Lung (tissue), 12 donors: ENCODE results near the gene USP6. TPM values are rescaled to one million over a fixed set of nuclear protein-coding genes. Genes with fewer than 3 reads are reported as not detected.

Experiments used
- ATAC-seq: fragments of 200-7000 bp; cut with Tn5 transposase; one replicate; pipeline ENCODE4 v1.9.1; 2020; ENCODE audit warnings: moderate number of reproducible peaks; ENCODE audit not compliant: insufficient read depth, low FRiP score
- DNase-seq, 3 donors: peaks; one replicate each; pipeline ENCODE4 v3.0.0-alpha.2; 2013 to 2017
- H3K27ac ChIP-seq, 2 donors: one replicate each; pipeline ENCODE4 v1.5.1; 2013; ENCODE audit warnings: mild to moderate bottlenecking in 2 of 2, moderate library complexity in 2 of 2, control low read depth in 1 of 2, inconsistent platforms in 1 of 2, low read depth in 1 of 2, low read length in 1 of 2
- H3K27me3 ChIP-seq, 3 donors: one replicate each; pipeline ENCODE4 v1.5.1; 2013; ENCODE audit warnings: low read length in 2 of 3; ENCODE audit not compliant: control insufficient read depth in 3 of 3, insufficient read depth in 3 of 3
- H3K36me3 ChIP-seq, 4 donors: one replicate each; pipeline ENCODE4 v1.5.1; 2013; ENCODE audit warnings: low read length in 4 of 4, mild to moderate bottlenecking in 1 of 4, moderate library complexity in 1 of 4; ENCODE audit not compliant: control insufficient read depth in 4 of 4, insufficient read depth in 4 of 4
- H3K4me1 ChIP-seq, 5 donors: one replicate each; pipeline ENCODE4 v1.5.1; 2013; ENCODE audit warnings: low read length in 5 of 5, mild to moderate bottlenecking in 2 of 5, moderate library complexity in 1 of 5; ENCODE audit not compliant: control insufficient read depth in 5 of 5, insufficient read depth in 5 of 5
- H3K4me3 ChIP-seq: one replicate; pipeline ENCODE4 v1.5.1; 2013; ENCODE audit warnings: mild to moderate bottlenecking, control low read depth, moderate library complexity
- H3K9ac ChIP-seq, 2 donors: one replicate each; pipeline ENCODE4 v1.5.1; 2013; ENCODE audit warnings: low read length in 2 of 2, control low read depth in 1 of 2; ENCODE audit not compliant: insufficient read depth in 1 of 2
- H3K9me3 ChIP-seq, 4 donors: one replicate each; pipeline ENCODE4 v1.5.1; 2013; ENCODE audit warnings: low read length in 3 of 4, mild to moderate bottlenecking in 1 of 4, moderate library complexity in 1 of 4; ENCODE audit not compliant: control insufficient read depth in 4 of 4, insufficient read depth in 3 of 4
- WGBS, 2 donors: extraction: QIAGEN DNeasy Blood & Tissue Kit; methylation state at CpG; one replicate each; pipeline ENCODE4 v1.1.7; 2013; 5-methylcytosine and 5-hydroxymethylcytosine counted together
- polyA plus RNA-seq, 2 donors: library from polyadenylated mRNA; stranded (reverse); fragments of 200-250 nt; gene quantifications; one replicate each; pipeline ENCODE4 v1.2.1, GENCODE V29; 2013
- total RNA-seq, 2 donors: library from RNA; depleted of rRNA in 1 of 2; stranded (reverse); fragments of >200 nt in 1 of 2; gene quantifications; one replicate each; pipeline ENCODE4 v1.2.1, GENCODE V29; 2014 to 2021
- TF ChIP-seq, protein P1 (sequence below): IDR thresholded peaks from 2 replicates; pipeline ENCODE4 v1.5.1; 2012; ENCODE audit warnings: mild to moderate bottlenecking; ENCODE audit errors: control extremely low read depth, extremely low read depth
- donor health status: control.
- donor health status: control.
- donor health status: Bipolar disorder and iron deficiency.
- donor health status: healthy.
- donor health status: DM: yes; HTN: yes; CAD: no.

USP6 gene
- total and polyA plus RNA-seq, 4 donors, result 0.05 to 0.46 (median 0.21) TPM

DNA sequence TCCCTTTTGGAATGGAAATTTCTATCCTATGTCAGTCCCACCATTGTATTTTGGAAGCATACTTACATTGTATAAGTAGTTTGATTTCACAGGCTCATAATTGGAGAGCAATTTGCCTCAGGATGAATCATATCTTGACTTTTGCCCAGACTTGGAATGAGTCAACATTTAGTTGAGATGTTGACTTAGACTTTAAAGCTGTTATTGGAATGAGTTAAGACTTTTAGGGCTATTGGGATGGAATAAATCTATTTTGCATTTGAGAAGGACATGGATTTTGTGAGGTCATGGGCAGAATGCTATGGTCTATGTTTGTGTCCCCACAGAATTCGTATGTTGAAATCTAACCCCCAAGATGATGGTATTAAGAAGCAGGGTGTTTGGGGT, 88.1 kb downstream of the USP6 start:
- H3K9ac ChIP-seq, result no peak overlapping the region
- H3K36me3 ChIP-seq, result peaks cover 0 to 3% (median 0%) of the 10 kb centered on the region in 4 donors
- H3K27ac ChIP-seq, result no peak overlapping the region
- no peaks in the 10 kb centered on the region for H3K4me1 ChIP-seq
- WGBS, 2 donors, result 93 to 97% methylated on average over 1 of the region's 1 CpG
- TF ChIP-seq, protein P1, sequence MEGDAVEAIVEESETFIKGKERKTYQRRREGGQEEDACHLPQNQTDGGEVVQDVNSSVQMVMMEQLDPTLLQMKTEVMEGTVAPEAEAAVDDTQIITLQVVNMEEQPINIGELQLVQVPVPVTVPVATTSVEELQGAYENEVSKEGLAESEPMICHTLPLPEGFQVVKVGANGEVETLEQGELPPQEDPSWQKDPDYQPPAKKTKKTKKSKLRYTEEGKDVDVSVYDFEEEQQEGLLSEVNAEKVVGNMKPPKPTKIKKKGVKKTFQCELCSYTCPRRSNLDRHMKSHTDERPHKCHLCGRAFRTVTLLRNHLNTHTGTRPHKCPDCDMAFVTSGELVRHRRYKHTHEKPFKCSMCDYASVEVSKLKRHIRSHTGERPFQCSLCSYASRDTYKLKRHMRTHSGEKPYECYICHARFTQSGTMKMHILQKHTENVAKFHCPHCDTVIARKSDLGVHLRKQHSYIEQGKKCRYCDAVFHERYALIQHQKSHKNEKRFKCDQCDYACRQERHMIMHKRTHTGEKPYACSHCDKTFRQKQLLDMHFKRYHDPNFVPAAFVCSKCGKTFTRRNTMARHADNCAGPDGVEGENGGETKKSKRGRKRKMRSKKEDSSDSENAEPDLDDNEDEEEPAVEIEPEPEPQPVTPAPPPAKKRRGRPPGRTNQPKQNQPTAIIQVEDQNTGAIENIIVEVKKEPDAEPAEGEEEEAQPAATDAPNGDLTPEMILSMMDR, result no peak
- no peaks in the 10 kb centered on the region for H3K9me3 ChIP-seq
- H3K4me3 ChIP-seq, result no peak overlapping the region
- ATAC-seq (no peak), DNase-seq (no peak)
- no peaks in the 10 kb centered on the region for H3K27me3 ChIP-seq

DNA sequence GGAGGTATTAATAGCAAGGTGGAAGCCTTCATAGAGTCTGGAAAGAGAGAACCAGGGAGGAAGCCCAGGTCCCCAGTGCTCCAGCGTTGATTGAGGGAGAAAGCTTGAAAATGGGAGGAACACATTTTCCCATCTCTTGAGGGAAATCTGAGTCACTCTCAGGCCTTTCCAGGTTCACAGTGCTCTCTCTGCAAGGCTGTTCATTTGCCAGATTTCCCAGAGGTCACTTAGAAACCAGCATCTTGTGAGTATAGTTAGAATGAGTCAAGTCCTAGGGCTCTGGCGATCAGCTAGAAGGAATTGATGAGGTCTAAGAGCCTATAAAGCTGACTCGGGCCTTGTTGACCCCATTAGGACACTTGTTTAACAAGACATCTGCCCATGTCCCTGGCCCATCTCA, 93.6 kb downstream of the USP6 start:
- ATAC-seq, result no peak
- TF ChIP-seq, protein P1, result no peak
- no peaks in the 10 kb centered on the region for H3K9me3 ChIP-seq
- 94 to 97% methylated on average over 3 of the region's 3 CpGs for WGBS, 2 donors
- no peaks in the 10 kb centered on the region for H3K27me3 ChIP-seq
- no peaks in the 10 kb centered on the region for H3K4me1 ChIP-seq
- no peak overlapping the region for H3K27ac ChIP-seq
- no peak overlapping the region for H3K4me3 ChIP-seq
- no peak overlapping the region for H3K9ac ChIP-seq
- DNase-seq, result no peak
- H3K36me3 ChIP-seq, result peaks cover 0 to 14% (median 6%) of the 10 kb centered on the region in 4 donors

DNA sequence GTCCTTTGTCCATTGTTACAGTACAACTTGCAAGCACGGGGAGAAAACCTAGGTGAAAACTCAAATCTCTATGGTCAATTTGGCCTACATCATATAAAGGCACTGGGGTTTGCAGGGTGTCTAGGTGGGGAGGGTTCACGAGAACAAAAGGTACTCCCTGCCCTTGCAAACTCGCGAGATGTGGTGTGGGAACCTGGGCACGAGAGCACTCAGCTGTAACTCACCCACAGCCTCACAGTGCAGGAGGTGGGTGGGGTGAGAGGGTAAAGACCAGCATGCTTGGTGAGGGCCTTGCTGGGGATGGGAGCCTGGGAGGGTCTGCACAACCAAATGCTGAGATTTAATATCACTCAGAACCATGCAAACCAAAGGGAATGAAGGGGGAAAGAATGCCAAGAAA, 94.3 kb downstream of the USP6 start:
- TF ChIP-seq, protein P1, result no peak
- ATAC-seq, result no peak

DNA sequence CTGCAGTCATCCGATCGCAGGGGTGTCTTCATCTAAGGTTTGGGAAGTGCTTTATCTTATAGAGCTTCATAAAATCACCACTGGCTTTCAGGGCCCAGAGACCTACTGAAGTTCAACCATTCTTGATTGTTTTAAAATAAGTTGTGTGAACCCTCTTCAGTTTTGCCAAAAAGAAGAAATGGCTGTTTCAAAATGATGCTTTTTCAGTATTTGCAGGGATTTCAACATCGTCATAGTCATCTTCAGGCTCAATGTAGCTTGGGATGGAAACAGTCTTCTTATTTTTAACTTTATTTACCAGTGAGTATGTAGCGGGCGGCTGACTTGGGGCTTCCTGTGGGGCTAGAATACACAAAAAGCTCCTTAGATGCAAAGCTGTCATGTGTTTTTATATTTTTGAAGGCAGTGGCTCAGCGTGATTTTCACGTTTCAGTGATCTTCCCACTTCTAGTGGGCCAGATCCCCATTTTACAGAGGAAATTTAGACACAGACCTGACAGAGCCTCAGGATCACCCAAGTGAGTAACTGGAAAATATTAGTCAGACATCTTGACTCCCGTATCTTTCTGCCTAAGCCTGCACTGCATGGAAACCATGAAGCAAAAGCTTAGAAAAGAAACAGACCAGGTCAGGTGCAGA, 94.9 kb downstream of the USP6 start:
- TF ChIP-seq, protein P1, result no peak
- Histone ChIP-seq H3K27ac (no peak overlapping the region), H3K4me3 (no peak overlapping the region), H3K9ac (no peak overlapping the region), H3K36me3 (peaks cover 5 to 17% (median 9%) of the 10 kb centered on the region in 4 donors), H3K4me1 (no peaks in the 10 kb centered on the region), H3K9me3 (no peaks in the 10 kb centered on the region), H3K27me3 (no peaks in the 10 kb centered on the region)
- ATAC-seq, result no peak
- DNase-seq, result no peak
- 84 to 86% methylated on average over 8 of the region's 8 CpGs for WGBS, 2 donors

More for the DNA sequence above, 94.3 kb downstream of the USP6 start:
- no peaks in the 10 kb centered on the region for H3K27me3 ChIP-seq
- H3K9ac ChIP-seq, result no peak overlapping the region
- 81 to 82% methylated on average over 5 of the region's 5 CpGs for WGBS, 2 donors
- no peak overlapping the region for H3K27ac ChIP-seq
- no peak overlapping the region for H3K4me3 ChIP-seq
- peaks cover 0 to 14% (median 6%) of the 10 kb centered on the region in 4 donors for H3K36me3 ChIP-seq
- no peaks in the 10 kb centered on the region for H3K4me1 ChIP-seq
- H3K9me3 ChIP-seq, result no peaks in the 10 kb centered on the region
- no peak for DNase-seq
